ENCODE measurements around the gene G6PC1.
"Not testable (repeated sequence)": the region's sequence is repeated elsewhere in the genome, so short reads cannot be mapped to it uniquely, and the experiment has no call there.

G6PC1 gene

GRCh38 chr17:42900460-42901331 lies at the start of gene G6PC1:
TSS of gene G6PC1 (plus strand) at chr17:42900799. CDS start at chr17:42900877, 78 bp downstream.
- no peak for DNase-seq (ENCODE audit: low read depth in 2 of 2)

GRCh38 chr17:42850954-42851353 lies 49.6 kb upstream of the G6PC1 start, which contains the start of gene AOC3:
TSS of gene AOC3 (plus strand) at chr17:42851199. CDS start at chr17:42851344, 145 bp downstream.
- DNase-seq (ENCODE audit: low read depth in 2 of 2), result no peak

DNA sequence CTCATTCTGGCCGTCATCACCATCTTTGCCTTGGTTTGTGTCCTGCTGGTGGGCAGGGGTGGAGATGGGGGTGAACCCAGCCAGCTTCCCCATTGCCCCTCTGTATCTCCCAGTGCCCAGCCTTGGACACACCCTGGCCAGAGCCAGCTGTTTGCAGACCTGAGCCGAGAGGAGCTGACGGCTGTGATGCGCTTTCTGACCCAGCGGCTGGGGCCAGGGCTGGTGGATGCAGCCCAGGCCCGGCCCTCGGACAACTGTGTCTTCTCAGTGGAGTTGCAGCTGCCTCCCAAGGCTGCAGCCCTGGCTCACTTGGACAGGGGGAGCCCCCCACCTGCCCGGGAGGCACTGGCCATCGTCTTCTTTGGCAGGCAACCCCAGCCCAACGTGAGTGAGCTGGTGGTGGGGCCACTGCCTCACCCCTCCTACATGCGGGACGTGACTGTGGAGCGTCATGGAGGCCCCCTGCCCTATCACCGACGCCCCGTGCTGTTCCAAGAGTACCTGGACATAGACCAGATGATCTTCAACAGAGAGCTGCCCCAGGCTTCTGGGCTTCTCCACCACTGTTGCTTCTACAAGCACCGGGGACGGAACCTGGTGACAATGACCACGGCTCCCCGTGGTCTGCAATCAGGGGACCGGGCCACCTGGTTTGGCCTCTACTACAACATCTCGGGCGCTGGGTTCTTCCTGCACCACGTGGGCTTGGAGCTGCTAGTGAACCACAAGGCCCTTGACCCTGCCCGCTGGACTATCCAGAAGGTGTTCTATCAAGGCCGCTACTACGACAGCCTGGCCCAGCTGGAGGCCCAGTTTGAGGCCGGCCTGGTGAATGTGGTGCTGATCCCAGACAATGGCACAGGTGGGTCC lies 49.0 kb upstream of the G6PC1 start:
- not testable (repeated sequence) for DNase-seq (ENCODE audit: low read depth in 2 of 2)

- no peak for DNase-seq (ENCODE audit: low read depth in 2 of 2)
Observed at GRCh38 chr17:42852351-42852750, 48.2 kb upstream of the G6PC1 start.

GRCh38 chr17:42853004-42853403 lies 47.6 kb upstream of the G6PC1 start:
- no peak for DNase-seq (ENCODE audit: low read depth in 2 of 2)

GRCh38 chr17:42853597-42853967 lies 47.0 kb upstream of the G6PC1 start:
- DNase-seq (ENCODE audit: low read depth in 2 of 2), result no peak

DNA sequence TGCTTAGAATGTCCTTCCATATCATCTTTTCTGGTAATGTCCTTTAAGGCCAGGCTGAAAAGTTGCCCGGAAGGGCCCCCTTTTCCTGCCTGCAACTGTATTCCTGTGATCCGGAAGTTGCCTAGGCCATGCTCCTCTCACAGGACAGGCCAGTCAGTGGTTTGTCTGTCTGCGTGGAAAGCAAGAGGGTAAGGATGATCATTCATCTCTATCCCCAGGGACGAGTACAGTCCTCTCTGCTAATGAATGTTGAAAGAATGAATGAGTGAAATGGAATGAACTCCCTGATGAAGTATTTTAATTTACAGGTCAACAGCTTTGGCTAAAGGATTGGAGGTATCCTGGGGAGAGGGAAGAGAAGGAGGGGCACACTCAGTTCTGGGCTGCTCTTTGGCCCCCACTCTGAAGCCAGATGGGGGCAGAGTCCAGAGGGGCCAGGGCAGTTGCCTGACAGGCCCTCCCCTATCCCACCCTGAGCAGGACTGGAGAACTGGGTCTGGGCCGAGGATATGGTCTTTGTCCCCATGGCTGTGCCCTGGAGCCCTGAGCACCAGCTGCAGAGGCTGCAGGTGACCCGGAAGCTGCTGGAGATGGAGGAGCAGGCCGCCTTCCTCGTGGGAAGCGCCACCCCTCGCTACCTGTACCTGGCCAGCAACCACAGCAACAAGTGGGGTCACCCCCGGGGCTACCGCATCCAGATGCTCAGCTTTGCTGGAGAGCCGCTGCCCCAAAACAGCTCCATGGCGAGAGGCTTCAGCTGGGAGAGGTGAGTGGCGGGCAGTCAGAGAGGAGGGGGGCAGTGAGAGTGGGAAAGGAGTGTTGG lies 46.4 kb upstream of the G6PC1 start:
- no peak for DNase-seq (ENCODE audit: low read depth in 2 of 2)

DNA sequence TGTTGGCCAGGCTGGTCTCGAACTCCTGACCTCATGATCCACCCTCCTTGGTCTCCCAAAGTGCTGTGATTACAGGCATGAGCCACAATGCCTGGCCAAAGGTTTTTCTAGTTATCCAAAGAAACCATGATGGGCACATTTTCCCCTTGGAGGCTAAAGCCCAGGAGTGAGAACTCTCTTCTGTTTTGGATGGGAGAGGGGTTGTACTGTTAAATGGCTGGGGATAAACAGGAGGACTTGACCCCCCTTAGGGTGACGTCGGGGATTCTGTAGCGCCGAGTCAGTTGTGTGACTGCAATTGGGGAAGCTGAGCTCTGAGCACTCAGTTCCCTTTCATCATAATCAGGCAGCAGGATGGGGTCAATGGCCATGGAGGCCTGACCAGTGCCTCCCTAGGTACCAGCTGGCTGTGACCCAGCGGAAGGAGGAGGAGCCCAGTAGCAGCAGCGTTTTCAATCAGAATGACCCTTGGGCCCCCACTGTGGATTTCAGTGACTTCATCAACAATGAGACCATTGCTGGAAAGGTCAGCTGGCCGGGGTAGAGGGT lies 45.5 kb upstream of the G6PC1 start:
- DNase-seq (ENCODE audit: low read depth in 2 of 2), result no peak

DNA sequence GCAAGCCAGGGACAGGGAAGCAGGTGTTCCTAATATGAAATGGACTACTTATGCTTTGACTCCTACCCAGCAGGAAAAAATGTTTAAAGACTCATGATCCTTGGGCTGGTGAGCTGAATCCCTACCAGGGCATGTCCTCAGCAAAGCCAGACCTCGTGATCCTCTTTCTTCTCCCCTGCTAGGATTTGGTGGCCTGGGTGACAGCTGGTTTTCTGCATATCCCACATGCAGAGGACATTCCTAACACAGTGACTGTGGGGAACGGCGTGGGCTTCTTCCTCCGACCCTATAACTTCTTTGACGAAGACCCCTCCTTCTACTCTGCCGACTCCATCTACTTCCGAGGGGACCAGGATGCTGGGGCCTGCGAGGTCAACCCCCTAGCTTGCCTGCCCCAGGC lies 44.5 kb upstream of the G6PC1 start:
- DNase-seq (ENCODE audit: low read depth in 2 of 2), result not testable (repeated sequence)

- DNase-seq (ENCODE audit: low read depth in 2 of 2), result not testable (repeated sequence)
Observed at GRCh38 chr17:42856516-42856915, 44.1 kb upstream of the G6PC1 start.

DNA sequence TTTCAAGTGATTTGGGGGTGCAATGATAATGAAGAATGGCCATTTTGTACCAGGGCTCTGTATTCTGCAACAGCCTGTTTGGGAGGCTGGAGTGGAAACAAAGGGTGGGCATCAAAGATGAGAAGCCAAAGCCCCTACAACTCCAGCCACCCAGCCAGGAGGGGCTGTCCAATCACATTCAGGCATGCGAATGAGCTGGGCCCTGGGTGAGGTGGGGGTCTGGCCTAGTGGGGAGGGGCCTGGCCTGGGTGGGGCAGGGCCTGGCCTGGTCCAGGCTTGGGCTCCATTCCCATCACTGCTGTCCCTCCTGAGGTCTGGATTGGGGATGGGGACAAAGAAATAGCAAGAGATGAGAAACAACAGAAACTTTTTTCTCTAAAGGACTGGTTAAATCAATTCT lies 43.2 kb upstream of the G6PC1 start:
- no peak for DNase-seq (ENCODE audit: low read depth in 2 of 2)

GRCh38 chr17:42865638-42866094 lies 34.9 kb upstream of the G6PC1 start:
- no peak for DNase-seq (ENCODE audit: low read depth in 2 of 2)

DNA sequence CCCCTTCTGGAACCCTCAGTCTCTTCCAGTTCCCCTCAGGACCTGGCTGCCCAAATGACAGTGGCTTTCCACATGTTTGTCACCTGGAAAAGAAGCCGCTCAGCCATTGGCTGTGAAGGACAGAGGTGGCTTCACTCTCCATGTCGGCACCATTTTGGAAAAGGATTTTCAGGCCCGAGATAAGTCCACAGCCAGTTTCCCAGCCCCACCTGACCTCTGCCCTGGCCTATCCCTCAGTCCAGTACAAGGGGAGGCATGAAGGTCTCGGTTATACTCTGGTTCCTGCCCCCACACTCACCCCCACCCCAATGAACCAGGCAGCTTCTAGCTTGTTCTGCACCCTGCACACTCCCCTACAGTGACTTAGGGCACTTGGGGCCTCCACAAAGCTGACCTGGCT lies 34.4 kb upstream of the G6PC1 start:
- no peak for DNase-seq (ENCODE audit: low read depth in 2 of 2)

GRCh38 chr17:42866631-42867575 lies 33.7 kb upstream of the G6PC1 start:
- no peak for DNase-seq (ENCODE audit: low read depth in 2 of 2)

GRCh38 chr17:42867694-42868261 lies 32.8 kb upstream of the G6PC1 start:
- DNase-seq (ENCODE audit: low read depth in 2 of 2), result not testable (repeated sequence)

DNA sequence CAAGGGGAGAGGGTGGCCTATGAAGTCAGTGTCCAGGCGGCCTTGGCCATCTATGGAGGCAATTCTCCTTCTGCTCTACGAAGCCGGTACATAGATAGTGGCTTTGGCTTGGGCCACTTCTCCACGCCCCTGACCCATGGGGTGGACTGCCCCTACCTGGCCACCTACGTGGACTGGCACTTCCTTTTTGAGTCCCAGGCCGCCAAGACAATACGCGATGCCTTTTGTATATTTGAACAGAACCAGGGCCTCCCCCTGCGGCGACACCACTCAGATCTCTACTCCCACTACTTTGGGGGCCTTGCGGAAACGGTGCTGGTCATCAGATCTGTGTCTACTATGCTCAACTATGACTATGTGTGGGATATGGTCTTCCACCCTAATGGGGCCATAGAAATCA lies 32.3 kb upstream of the G6PC1 start:
- no peak for DNase-seq (ENCODE audit: low read depth in 2 of 2)

- no peak for DNase-seq (ENCODE audit: low read depth in 2 of 2)
Observed at GRCh38 chr17:42871647-42872046, 29.0 kb upstream of the G6PC1 start.

GRCh38 chr17:42872251-42872965 lies 28.2 kb upstream of the G6PC1 start:
- no peak for DNase-seq (ENCODE audit: low read depth in 2 of 2)

- DNase-seq (ENCODE audit: low read depth in 2 of 2), result no peak
Observed at GRCh38 chr17:42873315-42873714, 27.3 kb upstream of the G6PC1 start.

Data from stimulated activated CD8-positive, alpha-beta memory T cell treated with anti-CD3 and anti-CD28 coated beads, Interleukin-7, amount 100 ng/mL, for 1 hour (primary cell).